PC-9 (cell line): ENCODE data around the gene RELA. TPM values are rescaled to one million over a fixed set of nuclear protein-coding genes. Genes with fewer than 3 reads are reported as not detected.
A peak's percentile ranks its signal among the peaks of the same experiment; 100 is the strongest.

Experiments
- BruUV-seq: library from RNA; stranded (reverse); fragments of 400-500 nt; replicated peaks from 2 replicates; lab custom pipeline; 2021; lab: Mats Ljungman, UMichigan
- CTCF ChIA-PET: fragments of 300-600 bp; sonication (Branson Sonifier 250); formaldehyde crosslinking; loops from one replicate; lab custom pipeline; 2022; ENCODE audit warnings: antibody characterized with exemption; lab: Charles Lee
- POLR2A ChIA-PET: fragments of 300-600 bp; sonication (Branson Sonifier 250); formaldehyde crosslinking; loops from one replicate; lab custom pipeline; 2022; ENCODE audit warnings: antibody characterized with exemption; ENCODE audit not compliant: unreplicated experiment; lab: Charles Lee
- DNase-seq, 2 experiments: peaks; one replicate each; pipeline versions ENCODE4 v3.0.0 to v3.0.0-alpha.2; 2015 to 2022; ENCODE audit warnings: mixed read lengths in 1 of 2
- H2AFZ ChIP-seq: fragments of 200-600 bp; sonication (generic); 2 replicates; pipeline ENCODE4 v1.8.1; 2017; ENCODE audit warnings: antibody characterized with exemption
- H3F3A ChIP-seq: fragments of 200-600 bp; sonication (generic); 2 replicates; pipeline ENCODE4 v1.8.1; 2017; ENCODE audit warnings: antibody characterized with exemption, mild to moderate bottlenecking, low read depth; ENCODE audit not compliant: insufficient read depth
- H3K27ac ChIP-seq: fragments of 200-600 bp; sonication (generic); 2 replicates; pipeline ENCODE4 v1.6.1; 2016; ENCODE audit warnings: mixed run types
- H3K27me3 ChIP-seq: fragments of 200-600 bp; sonication (generic); 2 replicates; pipeline ENCODE4 v1.6.1; 2016; ENCODE audit warnings: low read depth, mixed run types; ENCODE audit not compliant: insufficient read depth
- H3K36me3 ChIP-seq: fragments of 200-600 bp; sonication (generic); 2 replicates; pipeline ENCODE4 v1.6.1; 2016; ENCODE audit warnings: low read depth, mixed run types
- H3K4me1 ChIP-seq: fragments of 200-600 bp; sonication (generic); replicated peaks from 2 replicates; pipeline ENCODE4 v1.6.1; 2016; ENCODE audit warnings: mixed run types; ENCODE audit not compliant: insufficient read depth
- H3K4me2 ChIP-seq: fragments of 200-600 bp; sonication (generic); 2 replicates; pipeline ENCODE4 v1.6.1; 2017; ENCODE audit warnings: mixed run types
- H3K4me3 ChIP-seq: fragments of 200-600 bp; sonication (generic); 2 replicates; pipeline ENCODE4 v1.6.1; 2016; ENCODE audit warnings: mixed run types
- H3K79me2 ChIP-seq: fragments of 200-600 bp; sonication (generic); 2 replicates; pipeline ENCODE4 v1.6.1; 2017; ENCODE audit warnings: low read depth, mixed run types
- H3K9me2 ChIP-seq: fragments of 200-600 bp; sonication (generic); 2 replicates; pipeline ENCODE4 v1.8.1; 2017; ENCODE audit warnings: mild to moderate bottlenecking; ENCODE audit not compliant: insufficient read depth
- H3K9me3 ChIP-seq: fragments of 200-600 bp; sonication (generic); 2 replicates; pipeline ENCODE4 v1.8.1; 2016; ENCODE audit warnings: low read depth; ENCODE audit not compliant: insufficient read depth
- H4K20me1 ChIP-seq: fragments of 200-600 bp; sonication (generic); 2 replicates; pipeline ENCODE4 v1.8.1; 2017; ENCODE audit not compliant: insufficient read depth
- CTCF ChIP-seq: fragments of 200-600 bp; sonication (generic); conservative IDR thresholded peaks from 2 replicates; pipeline ENCODE4 v1.6.1; 2017; ENCODE audit warnings: mixed run types, antibody characterized with exemption, mild to moderate bottlenecking, moderate library complexity
- EZH2 ChIP-seq: fragments of 200-600 bp; sonication (generic); IDR thresholded peaks from 2 replicates; pipeline ENCODE4 v1.8.0; 2017; ENCODE audit warnings: antibody characterized with exemption, low read depth
- intact Hi-C: fragments of 100-400 bp; cut with micrococcal nuclease; formaldehyde crosslinking; loops from one replicate; pipeline ENCODE4 v1.10.0; 2022; ENCODE audit not compliant: unreplicated experiment
- total RNA-seq: library from RNA; stranded (reverse); gene quantifications from 2 replicates; pipeline ENCODE4 v1.2.3, GENCODE V29; 2021

Gene RELA
- total RNA-seq, 1 experiment from 2014 or later: 86.8 TPM

GRCh38 chr11:65636108-65637031 is 26.3 kb downstream of the RELA start:
- Histone ChIP-seq H3K4me2 (peak overlapping the region; percentile 91; the same call in 1 of the 2 replicates), H3K4me1 (peaks cover 17% of the 10 kb centered on the region), H4K20me1 (peaks cover 10% of the 10 kb centered on the region), H3K36me3 (peaks cover 17% of the 10 kb centered on the region), H3K27me3 (no peaks in the 10 kb centered on the region), H3K9me3 (no peaks in the 10 kb centered on the region), H3K27ac (peak overlapping the region; percentile 18; the same call in 1 of the 2 replicates), H3F3A (peaks cover 36% of the 10 kb centered on the region), H3K9me2 (no peaks in the 10 kb centered on the region), H2AFZ (no peak overlapping the region), H3K79me2 (no peaks in the 10 kb centered on the region), H3K4me3 (no peak overlapping the region)
- ChIA-PET POLR2A (no interaction called here), CTCF (interaction anchor here (0.7 kb wide), 1 partner anchor 573 kb away, joined by 3 read pairs; no protein-coding TSS in a partner anchor)
- peak in 1 of 2 experiments; percentile 9 for DNase-seq
- TF ChIP-seq CTCF (no peak), EZH2 (no peak)
- no TSS peak for BruUV-seq
- intact Hi-C loops: loop anchor here (5.0 kb wide), 2 partner anchors 181 to 251 kb away; partner anchors contain the start of gene FIBP

DNA sequence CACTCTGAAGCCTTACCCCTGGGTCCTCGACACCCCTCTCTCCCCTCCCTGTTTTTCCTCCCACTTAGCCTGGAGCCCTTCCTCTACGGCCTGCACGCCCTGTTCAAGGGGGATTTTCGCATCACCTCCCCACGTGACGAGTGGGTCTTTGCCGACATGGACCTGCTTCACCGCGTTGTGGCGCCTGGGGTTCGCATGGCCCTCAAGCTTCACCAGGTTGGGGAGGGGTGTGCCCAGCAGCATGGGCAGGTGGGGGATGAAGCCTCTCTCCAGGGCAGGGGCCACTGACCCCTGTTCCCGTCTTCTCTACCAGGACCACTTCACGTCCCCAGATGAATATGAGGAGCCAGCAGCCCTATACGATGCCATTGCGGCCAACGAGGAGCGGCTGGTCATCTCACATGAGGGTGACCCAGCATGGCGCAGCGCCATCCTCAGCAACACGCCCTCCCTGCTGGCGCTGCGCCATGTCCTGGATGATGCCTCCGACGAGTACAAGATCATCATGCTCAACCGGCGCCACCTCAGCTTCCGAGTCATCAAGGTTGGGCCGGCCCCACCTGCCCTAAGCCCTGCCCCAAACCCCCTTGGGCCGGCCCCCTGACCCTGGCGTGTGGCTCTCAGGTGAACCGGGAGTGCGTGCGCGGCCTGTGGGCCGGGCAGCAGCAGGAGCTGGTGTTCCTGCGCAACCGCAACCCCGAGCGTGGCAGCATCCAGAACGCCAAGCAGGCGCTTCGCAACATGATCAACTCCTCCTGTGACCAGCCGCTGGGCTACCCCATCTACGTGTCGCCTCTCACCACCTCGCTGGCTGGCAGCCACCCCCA is 27.6 kb downstream of the RELA start:
- Histone ChIP-seq H3K27me3 (no peaks in the 10 kb centered on the region), H3K27ac (no peak overlapping the region), H3K4me3 (no peak overlapping the region), H3K9me2 (no peaks in the 10 kb centered on the region), H3K4me1 (peaks cover 17% of the 10 kb centered on the region), H3K9me3 (no peaks in the 10 kb centered on the region), H4K20me1 (peaks cover 10% of the 10 kb centered on the region), H2AFZ (no peak overlapping the region), H3F3A (peaks cover 41% of the 10 kb centered on the region), H3K4me2 (no peak overlapping the region), H3K79me2 (no peaks in the 10 kb centered on the region), H3K36me3 (peaks cover 26% of the 10 kb centered on the region)
- TF ChIP-seq CTCF: no peak
- no peak for TF ChIP-seq EZH2
- no TSS peak for BruUV-seq
- ChIA-PET POLR2A (no interaction called here), CTCF (interaction anchor here (0.7 kb wide), 1 partner anchor 575 kb away, joined by 3 read pairs; no protein-coding TSS in a partner anchor)
- intact Hi-C loops: loop anchor here (5.0 kb wide), 2 partner anchors 182 to 252 kb away; partner anchors contain the start of gene FIBP
- peak in 1 of 2 experiments; percentile 33 for DNase-seq

DNA sequence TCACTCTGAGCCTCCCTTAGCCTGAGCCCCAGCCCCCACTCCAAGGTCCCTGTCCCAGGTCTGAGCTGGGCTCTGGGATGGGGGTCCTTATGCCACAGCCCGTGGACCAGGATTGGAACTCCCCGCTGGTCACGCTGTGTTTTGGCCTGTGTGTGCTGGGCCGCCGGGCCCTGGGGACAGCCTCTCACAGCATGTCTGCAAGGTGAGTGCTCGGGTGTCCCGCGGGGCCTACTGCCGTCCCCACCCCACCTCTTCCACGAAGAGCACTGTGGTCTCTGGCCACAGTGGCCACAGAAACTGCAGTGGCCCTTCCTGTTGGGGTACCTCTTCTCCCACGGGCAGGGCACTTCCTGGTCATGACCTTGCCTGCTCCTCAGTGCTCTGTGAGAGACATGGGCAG is 28.3 kb downstream of the RELA start:
- no peaks in the 10 kb centered on the region for H3K79me2 ChIP-seq
- POLR2A ChIA-PET: no interaction called here
- H3K9me2 ChIP-seq: no peaks in the 10 kb centered on the region
- DNase-seq: peak in 1 of 2 experiments; percentile 13
- H3F3A ChIP-seq: peaks cover 41% of the 10 kb centered on the region
- H3K4me3 ChIP-seq: no peak overlapping the region
- H4K20me1 ChIP-seq: peaks cover 12% of the 10 kb centered on the region
- H3K9me3 ChIP-seq: no peaks in the 10 kb centered on the region
- intact Hi-C loops: no loop called here
- H3K27ac ChIP-seq: no peak overlapping the region
- H2AFZ ChIP-seq: no peak overlapping the region
- no peak overlapping the region for H3K4me2 ChIP-seq
- CTCF ChIA-PET: no interaction called here
- no peaks in the 10 kb centered on the region for H3K27me3 ChIP-seq
- no peak for TF ChIP-seq CTCF
- no peak for TF ChIP-seq EZH2
- peaks cover 17% of the 10 kb centered on the region for H3K4me1 ChIP-seq
- BruUV-seq: no TSS peak
- peaks cover 29% of the 10 kb centered on the region for H3K36me3 ChIP-seq
